Omental fat pad (tissue), 4 donors: ENCODE data around the gene OR2D3. TPM values are rescaled to one million over a fixed set of nuclear protein-coding genes. Genes with fewer than 3 reads are reported as not detected.
"Not testable (repeated sequence)": the region's sequence is repeated elsewhere in the genome, so short reads cannot be mapped to it uniquely, and the experiment has no call there.

ENCODE experiments used
- ATAC-seq: fragments of 150-250 bp; one replicate; pipeline ENCODE4 v1.9.1; 2016; ENCODE audit warnings: mild to moderate bottlenecking, moderate library complexity; ENCODE audit not compliant: low FRiP score
- DNase-seq: peaks from one replicate; pipeline ENCODE4 v3.0.0-alpha.2; 2019; ENCODE audit warnings: low spot score
- total RNA-seq, 4 donors: library from RNA; depleted of rRNA; stranded (reverse); fragments of >200 nt; gene quantifications; one replicate each; pipeline ENCODE4 v1.1.0, GENCODE V29; 2016
- TF ChIP-seq, protein P1 (sequence below), 3 donors: fragments of 450-650 bp; IDR thresholded peaks; one replicate each; pipeline ENCODE4 v1.5.1; 2016 to 2017; ENCODE audit warnings: antibody characterized with exemption in 3 of 3, mild to moderate bottlenecking in 3 of 3, moderate library complexity in 2 of 3

The OR2D3 gene
- total RNA-seq, 4 donors from 2014 or later: not detected

DNA sequence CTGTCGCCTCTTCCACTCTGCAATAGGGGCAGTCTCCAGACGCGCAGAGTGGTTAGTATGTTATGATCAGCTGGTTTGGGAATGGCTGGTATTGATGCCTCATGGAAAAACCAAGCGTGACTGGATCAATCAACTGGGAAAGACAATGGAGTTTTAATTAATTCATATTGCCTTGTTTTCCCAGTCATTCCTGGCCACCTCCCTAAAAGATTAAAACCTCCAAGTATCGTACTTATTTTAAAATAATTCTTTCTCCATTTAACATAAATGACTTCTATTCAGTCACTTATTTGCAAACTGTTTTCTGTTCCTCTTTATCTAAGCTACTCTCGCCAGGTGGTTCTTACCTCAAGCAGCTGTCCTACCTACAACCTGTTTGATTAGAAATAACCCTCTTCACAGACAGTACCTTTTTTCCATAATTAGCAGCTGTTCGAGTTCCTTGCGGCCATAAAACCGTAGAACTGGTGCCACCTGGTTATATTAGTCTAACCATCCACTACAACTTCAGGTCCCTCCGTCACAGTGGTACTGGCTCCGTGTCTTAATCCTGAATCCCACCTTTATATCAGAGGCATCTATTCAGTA, 6.3 kb downstream of the OR2D3 start:
- ATAC-seq (no peak), DNase-seq (no peak)
- TF ChIP-seq, protein P1, sequence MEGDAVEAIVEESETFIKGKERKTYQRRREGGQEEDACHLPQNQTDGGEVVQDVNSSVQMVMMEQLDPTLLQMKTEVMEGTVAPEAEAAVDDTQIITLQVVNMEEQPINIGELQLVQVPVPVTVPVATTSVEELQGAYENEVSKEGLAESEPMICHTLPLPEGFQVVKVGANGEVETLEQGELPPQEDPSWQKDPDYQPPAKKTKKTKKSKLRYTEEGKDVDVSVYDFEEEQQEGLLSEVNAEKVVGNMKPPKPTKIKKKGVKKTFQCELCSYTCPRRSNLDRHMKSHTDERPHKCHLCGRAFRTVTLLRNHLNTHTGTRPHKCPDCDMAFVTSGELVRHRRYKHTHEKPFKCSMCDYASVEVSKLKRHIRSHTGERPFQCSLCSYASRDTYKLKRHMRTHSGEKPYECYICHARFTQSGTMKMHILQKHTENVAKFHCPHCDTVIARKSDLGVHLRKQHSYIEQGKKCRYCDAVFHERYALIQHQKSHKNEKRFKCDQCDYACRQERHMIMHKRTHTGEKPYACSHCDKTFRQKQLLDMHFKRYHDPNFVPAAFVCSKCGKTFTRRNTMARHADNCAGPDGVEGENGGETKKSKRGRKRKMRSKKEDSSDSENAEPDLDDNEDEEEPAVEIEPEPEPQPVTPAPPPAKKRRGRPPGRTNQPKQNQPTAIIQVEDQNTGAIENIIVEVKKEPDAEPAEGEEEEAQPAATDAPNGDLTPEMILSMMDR (IDR thresholded peaks at IDR 0.05): no peak

DNA sequence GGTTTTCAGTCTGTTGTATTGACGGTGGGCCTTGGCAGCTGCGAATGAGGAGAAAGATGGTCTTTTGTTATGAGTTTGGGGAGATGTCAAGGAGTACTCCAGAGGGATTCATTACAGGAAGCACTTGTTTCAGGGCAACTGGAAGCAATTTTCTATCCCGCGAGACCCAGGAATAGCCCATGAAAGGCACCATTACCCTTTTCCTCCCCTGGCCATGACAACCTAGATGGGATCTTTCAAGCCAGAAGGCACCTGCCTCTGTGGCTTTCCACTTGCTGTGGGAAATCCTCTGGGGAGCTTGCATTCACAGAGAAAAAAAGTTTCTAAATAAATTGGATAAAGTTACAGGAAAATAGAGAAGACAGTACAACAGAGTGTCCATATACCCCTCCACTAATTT, 8.1 kb downstream of the OR2D3 start:
- TF ChIP-seq, protein P1 (IDR thresholded peaks at IDR 0.05): no peak
- ATAC-seq: no peak
- DNase-seq: no peak

DNA sequence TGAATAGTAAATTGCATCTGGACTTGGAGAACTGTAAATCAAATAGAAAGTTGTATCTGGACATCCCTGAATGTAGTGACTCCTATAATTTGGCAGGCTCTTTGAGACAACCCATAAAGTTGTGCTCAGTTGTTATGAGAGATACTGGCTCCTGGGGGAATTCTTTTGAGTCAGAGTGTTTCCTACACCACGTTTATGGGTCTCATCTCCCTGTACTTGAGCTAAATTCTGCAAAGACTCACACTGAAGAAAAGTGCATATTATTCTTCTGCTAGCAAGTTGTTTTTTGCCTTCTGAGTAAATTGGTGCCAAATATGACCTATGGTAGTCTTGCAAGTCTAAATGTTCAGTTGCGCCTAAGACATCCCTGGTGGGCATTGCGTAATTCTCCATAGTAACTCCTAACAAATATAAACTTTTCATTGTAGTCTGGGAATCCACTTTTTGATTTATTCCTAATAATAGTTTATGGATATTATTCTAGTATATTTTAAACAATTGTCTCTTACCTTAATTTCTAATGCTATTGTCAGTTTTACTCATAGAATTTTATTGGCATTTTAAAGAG, 10.4 kb downstream of the OR2D3 start:
- no peak for ATAC-seq
- TF ChIP-seq, protein P1 (IDR thresholded peaks at IDR 0.05): no peak
- DNase-seq: no peak

DNA sequence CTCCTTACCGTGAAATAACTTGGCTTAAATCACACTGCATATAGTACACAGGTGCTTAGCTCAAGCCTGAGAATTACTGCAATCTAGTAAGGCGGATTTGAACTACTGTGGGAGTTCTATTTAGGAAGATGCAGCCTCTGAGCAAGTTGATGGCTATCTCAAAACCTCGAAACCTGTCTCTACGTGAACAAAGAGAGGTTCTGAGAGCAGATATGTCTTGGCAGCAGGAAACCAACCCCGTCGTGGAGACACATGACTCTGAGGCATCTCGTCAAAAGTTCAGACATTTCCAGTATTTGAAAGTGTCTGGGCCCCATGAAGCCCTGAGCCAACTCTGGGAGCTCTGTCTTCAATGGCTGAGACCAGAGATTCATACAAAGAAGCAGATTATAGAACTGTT, 11.3 kb downstream of the OR2D3 start:
- TF ChIP-seq, protein P1 (IDR thresholded peaks at IDR 0.05): no peak
- DNase-seq: no peak
- ATAC-seq: no peak

DNA sequence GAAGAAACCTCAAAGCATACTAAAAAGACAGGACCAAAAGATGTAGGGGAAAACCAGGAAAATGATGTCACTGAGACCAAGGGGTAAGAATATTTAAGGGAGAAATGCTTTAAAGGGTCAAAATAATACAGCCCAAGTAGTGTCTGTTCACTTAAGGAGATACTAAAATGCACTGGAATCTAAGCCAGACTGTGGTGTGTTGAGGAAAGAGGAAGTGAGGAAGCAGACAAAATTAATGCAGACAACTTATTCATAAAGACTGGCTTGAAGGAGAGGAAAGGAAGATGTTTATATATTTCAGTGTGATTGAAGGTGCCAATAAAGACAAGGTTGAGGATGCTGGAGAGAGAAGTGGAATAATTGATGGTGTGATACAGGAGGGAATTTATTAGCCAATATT, 21.2 kb downstream of the OR2D3 start:
- ATAC-seq: no peak
- DNase-seq: no peak
- TF ChIP-seq, protein P1 (IDR thresholded peaks at IDR 0.05): no peak

DNA sequence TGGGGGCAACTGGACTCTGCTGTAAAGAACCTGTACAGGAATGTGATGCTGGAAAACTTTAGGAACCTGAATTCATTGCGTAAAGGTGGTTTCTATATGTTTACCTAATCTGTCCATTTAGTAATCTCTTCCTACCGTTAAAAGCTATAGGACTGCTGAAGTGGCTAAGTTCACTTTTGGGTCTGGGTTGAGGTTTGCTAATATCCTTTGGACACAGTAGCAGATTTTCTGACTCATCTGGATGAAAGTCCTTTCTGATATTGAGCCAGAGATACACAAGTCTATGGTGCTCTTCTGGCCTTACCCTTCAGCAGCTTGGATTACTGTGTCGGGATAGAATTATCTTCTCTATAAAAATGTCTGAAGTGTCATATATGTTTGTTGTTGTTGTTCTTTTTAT, 22.3 kb downstream of the OR2D3 start:
- TF ChIP-seq, protein P1 (IDR thresholded peaks at IDR 0.05): no peak
- ATAC-seq: no peak
- DNase-seq: no peak

DNA sequence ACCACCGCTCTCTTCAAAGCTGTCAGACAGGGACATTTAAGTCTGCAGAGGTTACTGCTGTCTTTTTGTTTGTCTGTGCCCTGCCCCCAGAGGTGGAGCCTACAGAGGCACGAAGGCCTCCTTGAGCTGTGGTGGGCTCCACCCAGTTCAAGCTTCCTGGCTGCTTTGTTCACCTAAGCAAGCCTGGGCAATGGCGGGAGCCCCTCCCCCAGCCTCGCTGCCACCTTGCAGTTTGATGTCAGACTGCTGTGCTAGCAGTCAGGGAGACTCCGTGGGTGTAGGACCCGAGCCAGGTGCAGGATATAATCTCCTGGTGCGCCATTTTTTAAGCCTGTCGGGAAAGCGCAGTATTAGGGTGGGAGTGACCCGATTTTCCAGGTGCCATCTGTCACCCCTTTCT, 33.4 kb downstream of the OR2D3 start:
- not testable (repeated sequence) for DNase-seq, ATAC-seq
